WTC11 (cell line): ENCODE results near the gene SSBP2.

Source experiments
- AFF4 ChIP-seq: sonication (generic); formaldehyde crosslinking; IDR thresholded peaks from 2 replicates; pipeline ENCODE4 v1.8.1; 2023; ENCODE audit warnings: mild to moderate bottlenecking, missing genetic modification reagents, borderline replicate concordance
- ATF2 ChIP-seq: sonication (generic); formaldehyde crosslinking; IDR thresholded peaks from 2 replicates; pipeline ENCODE4 v1.8.1; 2022; ENCODE audit warnings: low read depth, missing genetic modification reagents, borderline replicate concordance
- ATF3 ChIP-seq: sonication (generic); formaldehyde crosslinking; conservative IDR thresholded peaks from 2 replicates; pipeline ENCODE4 v1.8.1; 2022; ENCODE audit warnings: mild to moderate bottlenecking, missing genetic modification reagents
- CTCF ChIP-seq: fragments of 200-600 bp; IDR thresholded peaks from 2 replicates; pipeline ENCODE4 v1.8.0; 2022; ENCODE audit warnings: antibody characterized with exemption
- E2F1 ChIP-seq: sonication (generic); formaldehyde crosslinking; IDR thresholded peaks from 2 replicates; pipeline ENCODE4 v1.8.0; 2022; ENCODE audit warnings: mild to moderate bottlenecking, missing genetic modification reagents
- E2F4 ChIP-seq: sonication (generic); formaldehyde crosslinking; IDR thresholded peaks from 2 replicates; pipeline ENCODE4 v1.8.1; 2022; ENCODE audit warnings: low read depth, mild to moderate bottlenecking, moderate library complexity, missing genetic modification reagents, borderline replicate concordance
- FOXK1 ChIP-seq: sonication (generic); formaldehyde crosslinking; IDR thresholded peaks from 2 replicates; pipeline ENCODE4 v1.8.0; 2022; ENCODE audit warnings: mild to moderate bottlenecking, moderate library complexity, missing genetic modification reagents
- MAX ChIP-seq: sonication (generic); formaldehyde crosslinking; IDR thresholded peaks from 2 replicates; pipeline ENCODE4 v1.8.0; 2022; ENCODE audit warnings: mild to moderate bottlenecking, missing genetic modification reagents
- NR3C1 ChIP-seq: sonication (generic); formaldehyde crosslinking; conservative IDR thresholded peaks from 2 replicates; pipeline ENCODE4 v1.8.1; 2023; ENCODE audit warnings: low read depth, mild to moderate bottlenecking, missing genetic modification reagents
- TEAD4 ChIP-seq: sonication (generic); formaldehyde crosslinking; IDR thresholded peaks from 2 replicates; pipeline ENCODE4 v1.8.0; 2022; ENCODE audit warnings: mild to moderate bottlenecking, missing genetic modification reagents
- USF1 ChIP-seq: sonication (generic); formaldehyde crosslinking; IDR thresholded peaks from 2 replicates; pipeline ENCODE4 v1.8.0; 2022; ENCODE audit warnings: mild to moderate bottlenecking, missing genetic modification reagents
- USF2 ChIP-seq: sonication (generic); formaldehyde crosslinking; IDR thresholded peaks from 2 replicates; pipeline ENCODE4 v1.8.1; 2023; ENCODE audit warnings: mild to moderate bottlenecking, missing genetic modification reagents, moderate library complexity
- ZNF121 ChIP-seq: sonication (generic); formaldehyde crosslinking; IDR thresholded peaks from 2 replicates; pipeline ENCODE4 v1.8.0; 2023; ENCODE audit warnings: missing genetic modification reagents
- ZNF425 ChIP-seq: fragments of 250-450 bp; sonication (Bioruptor Pico); conservative IDR thresholded peaks from 2 replicates; pipeline ENCODE4 v1.9.0; 2021; ENCODE audit warnings: mild to moderate bottlenecking

- no peak for TF ChIP-seq E2F1 (CRISPR knock-in tag)
- no peak for TF ChIP-seq ZNF425
- TF ChIP-seq ZNF121 (CRISPR knock-in tag) = no peak
- no peak for TF ChIP-seq MAX (CRISPR knock-in tag)
- TF ChIP-seq CTCF = no peak
- no peak for TF ChIP-seq ATF3 (CRISPR knock-in tag)
- TF ChIP-seq AFF4 (CRISPR knock-in tag) = no peak
- no peak for TF ChIP-seq ATF2 (CRISPR knock-in tag)
- TF ChIP-seq USF2 = no peak
- TF ChIP-seq NR3C1 (CRISPR knock-in tag) = no peak
- no peak for TF ChIP-seq USF1 (CRISPR knock-in tag)
- no peak for TF ChIP-seq E2F4
- TF ChIP-seq FOXK1 (CRISPR knock-in tag) = no peak
- TF ChIP-seq TEAD4 = no peak
Observed at GRCh38 chr5:81629986-81630385, 120.9 kb downstream of the SSBP2 start.
